ENCODE measurements around the gene NECAP2.
"Not testable (repeated sequence)": the region's sequence is repeated elsewhere in the genome, so short reads cannot be mapped to it uniquely, and the experiment has no call there.

The NECAP2 gene

DNA sequence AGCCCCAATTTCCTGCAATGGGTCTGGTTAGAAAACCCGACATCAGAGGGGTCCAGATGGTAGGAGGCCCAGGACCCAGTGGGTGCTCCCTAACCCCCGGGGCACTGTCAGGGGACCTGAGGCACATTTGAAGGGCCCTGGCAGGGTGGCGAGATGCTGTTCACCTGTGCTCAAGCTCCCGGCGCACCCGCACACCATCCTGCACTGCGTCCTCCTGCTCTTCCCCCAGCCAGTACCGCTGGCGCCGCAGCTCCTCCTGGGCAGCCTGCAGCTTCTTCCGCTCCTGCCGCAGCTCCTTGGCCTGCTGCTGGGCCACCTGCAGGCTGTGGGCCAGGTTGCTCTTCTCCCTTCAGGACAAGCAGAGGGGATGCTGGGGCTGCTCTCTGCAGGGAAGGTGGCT is 37.6 kb downstream of the NECAP2 start:
- Histone ChIP-seq H3K36me3 (ENCODE audit: insufficient read depth, insufficient read length, low read length) (peaks cover 21% of the 10 kb centered on the region), H3K9me3 (ENCODE audit: insufficient read depth, low read length) (no peaks in the 10 kb centered on the region), H3K4me1 (ENCODE audit: insufficient read depth, insufficient read length) (no peaks in the 10 kb centered on the region), H3K4me3 (ENCODE audit: insufficient read length, low read depth) (no peak overlapping the region), H3K9ac (ENCODE audit: insufficient read length, low read depth) (no peak overlapping the region), H3K27me3 (ENCODE audit: insufficient read depth, insufficient read length) (no peaks in the 10 kb centered on the region)
- no peak for DNase-seq (ENCODE audit: low read depth, low spot score)
- no peak for TF ChIP-seq SUZ12 (IDR thresholded peaks at IDR 0.05; ENCODE audit: extremely low read depth, insufficient read depth, insufficient read length)
- no peak for TF ChIP-seq ZNF274 (IDR thresholded peaks at IDR 0.05; ENCODE audit: low read depth, low read length)
- TF ChIP-seq YY1 (IDR thresholded peaks at IDR 0.05; ENCODE audit: insufficient read depth, insufficient read length), result no peak

DNA sequence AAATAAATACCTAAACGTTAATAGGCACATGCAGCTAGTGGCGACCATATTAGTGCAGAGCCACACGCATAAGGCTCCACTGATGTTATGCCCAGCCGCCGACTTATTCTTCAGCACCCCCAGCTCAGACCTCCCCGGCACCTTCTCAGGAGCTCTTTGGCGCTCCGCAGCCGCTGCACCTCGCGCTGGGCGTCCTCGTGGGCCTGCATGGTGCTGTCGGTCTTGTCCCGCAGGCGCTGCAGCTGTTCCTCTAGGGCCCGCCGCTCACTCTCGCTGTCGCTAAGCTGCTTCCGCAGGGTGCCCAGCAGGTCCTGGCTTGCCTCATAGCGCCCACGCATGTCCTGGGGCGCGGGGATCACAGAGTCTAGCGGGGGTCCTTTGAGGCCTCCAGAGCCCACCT is 42.6 kb downstream of the NECAP2 start:
- H3K4me1 ChIP-seq (ENCODE audit: insufficient read depth, insufficient read length); H3K27me3 ChIP-seq (ENCODE audit: insufficient read depth, insufficient read length); H3K9ac ChIP-seq (ENCODE audit: insufficient read length, low read depth); DNase-seq (ENCODE audit: low read depth, low spot score); H3K4me3 ChIP-seq (ENCODE audit: insufficient read length, low read depth); H3K9me3 ChIP-seq (ENCODE audit: insufficient read depth, low read length): not testable (repeated sequence)
- peaks cover 19% of the 10 kb centered on the region for H3K36me3 ChIP-seq (ENCODE audit: insufficient read depth, insufficient read length, low read length)

DNA sequence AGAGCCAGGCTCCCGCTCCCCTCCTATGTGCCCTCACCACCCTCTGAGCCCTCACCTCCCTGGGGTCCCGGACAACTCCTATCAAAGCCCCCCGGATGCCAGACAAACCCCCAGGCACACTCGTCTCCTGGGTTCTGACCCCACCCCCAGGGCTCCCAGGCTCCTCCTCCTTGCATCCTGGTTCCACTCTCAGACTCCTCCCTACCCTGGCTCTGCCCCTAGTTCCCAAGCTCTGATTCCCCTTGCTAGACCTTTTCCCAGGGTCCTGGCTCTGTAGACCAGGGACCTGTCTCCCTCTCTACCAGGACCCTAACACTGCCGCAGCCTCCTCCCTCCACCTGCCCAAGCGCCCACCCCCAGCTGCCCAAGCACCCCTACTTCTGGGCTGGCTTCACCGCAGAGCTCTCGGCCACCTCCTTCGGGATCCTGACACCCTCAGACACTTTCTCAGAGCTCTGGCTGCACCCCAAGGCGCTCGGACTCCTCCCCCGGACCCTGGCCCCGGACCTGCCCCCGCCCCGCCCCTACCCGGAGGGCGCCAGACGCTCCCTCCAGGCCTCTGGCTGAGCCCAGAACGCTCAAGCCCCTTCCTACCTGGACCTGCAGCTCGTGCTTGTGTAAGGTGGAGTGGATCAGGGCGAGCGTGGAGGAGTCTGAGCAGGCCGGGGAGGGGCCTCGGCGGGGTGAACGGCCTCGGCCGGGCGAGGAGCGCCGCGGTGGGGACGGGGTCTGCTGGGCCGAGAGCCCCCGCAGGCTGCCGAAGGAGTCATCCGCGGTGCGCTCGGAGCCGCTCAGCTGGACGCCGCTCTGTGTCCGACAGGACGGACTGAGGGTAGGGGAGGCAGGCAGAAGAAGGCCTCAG is 43.3 kb downstream of the NECAP2 start:
- H3K27me3 ChIP-seq (ENCODE audit: insufficient read depth, insufficient read length); DNase-seq (ENCODE audit: low read depth, low spot score): not testable (repeated sequence)
- peaks cover 14% of the 10 kb centered on the region for H3K36me3 ChIP-seq (ENCODE audit: insufficient read depth, insufficient read length, low read length)

DNA sequence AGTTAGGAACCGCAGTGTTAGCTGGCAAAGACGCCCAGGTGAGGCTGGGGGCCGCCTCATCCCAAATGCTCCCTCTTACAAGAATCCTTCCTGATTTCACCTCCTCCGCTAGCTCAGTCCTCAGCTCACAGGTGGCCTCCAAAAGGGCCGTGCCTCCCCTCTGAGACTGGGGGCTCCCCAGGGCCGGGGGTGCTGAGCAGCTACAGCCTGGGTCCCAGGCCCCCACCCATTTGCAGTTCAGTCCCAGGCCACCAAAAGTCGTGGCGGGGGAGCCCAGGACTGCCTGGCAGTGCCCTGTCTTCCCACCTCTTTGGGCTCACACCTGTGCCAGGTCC is 43.9 kb downstream of the NECAP2 start:
- H3K9ac ChIP-seq (ENCODE audit: insufficient read length, low read depth), result no peak overlapping the region

More for the DNA sequence above, 43.3 kb downstream of the NECAP2 start:
- not testable (repeated sequence) for H3K9ac ChIP-seq (ENCODE audit: insufficient read length, low read depth); H3K9me3 ChIP-seq (ENCODE audit: insufficient read depth, low read length); H3K4me3 ChIP-seq (ENCODE audit: insufficient read length, low read depth); H3K4me1 ChIP-seq (ENCODE audit: insufficient read depth, insufficient read length)

DNA sequence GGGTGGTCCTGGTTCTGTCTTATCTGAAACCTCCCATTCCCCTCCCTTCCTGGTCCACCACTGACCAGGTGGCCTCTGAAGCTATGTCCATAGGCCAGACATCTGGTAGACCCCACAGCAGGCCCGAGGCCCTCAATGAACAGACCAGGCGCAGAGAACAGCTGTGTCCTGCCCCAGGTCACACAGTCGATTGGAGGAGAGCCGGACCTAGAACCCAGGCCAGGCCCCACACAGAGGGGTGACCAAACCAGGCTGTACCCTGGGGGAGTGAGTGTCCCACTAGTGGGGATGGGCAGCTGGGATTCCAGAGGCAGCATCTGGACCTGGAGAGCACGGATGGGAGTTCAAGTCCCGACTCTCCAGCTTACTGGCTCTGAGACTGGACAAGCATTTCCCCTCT is 44.4 kb downstream of the NECAP2 start:
- no peak overlapping the region for H3K9ac ChIP-seq (ENCODE audit: insufficient read length, low read depth)
- TF ChIP-seq YY1 (IDR thresholded peaks at IDR 0.05; ENCODE audit: insufficient read depth, insufficient read length) (no peak), ZNF274 (IDR thresholded peaks at IDR 0.05; ENCODE audit: low read depth, low read length) (no peak), SUZ12 (IDR thresholded peaks at IDR 0.05; ENCODE audit: extremely low read depth, insufficient read depth, insufficient read length) (no peak)
- peaks cover 20% of the 10 kb centered on the region for H3K36me3 ChIP-seq (ENCODE audit: insufficient read depth, insufficient read length, low read length)
- no peak overlapping the region for H3K4me3 ChIP-seq (ENCODE audit: insufficient read length, low read depth)
- no peaks in the 10 kb centered on the region for H3K27me3 ChIP-seq (ENCODE audit: insufficient read depth, insufficient read length)
- H3K4me1 ChIP-seq (ENCODE audit: insufficient read depth, insufficient read length), result no peaks in the 10 kb centered on the region
- DNase-seq (ENCODE audit: low read depth, low spot score), result no peak
- no peaks in the 10 kb centered on the region for H3K9me3 ChIP-seq (ENCODE audit: insufficient read depth, low read length)

More for the DNA sequence above, 43.9 kb downstream of the NECAP2 start:
- no peak overlapping the region for H3K4me3 ChIP-seq (ENCODE audit: insufficient read length, low read depth)
- TF ChIP-seq ZNF274 (IDR thresholded peaks at IDR 0.05; ENCODE audit: low read depth, low read length) (no peak), SUZ12 (IDR thresholded peaks at IDR 0.05; ENCODE audit: extremely low read depth, insufficient read depth, insufficient read length) (no peak), YY1 (IDR thresholded peaks at IDR 0.05; ENCODE audit: insufficient read depth, insufficient read length) (no peak)
- H3K4me1 ChIP-seq (ENCODE audit: insufficient read depth, insufficient read length), result no peaks in the 10 kb centered on the region
- DNase-seq (ENCODE audit: low read depth, low spot score), result no peak
- no peaks in the 10 kb centered on the region for H3K9me3 ChIP-seq (ENCODE audit: insufficient read depth, low read length)
- H3K27me3 ChIP-seq (ENCODE audit: insufficient read depth, insufficient read length), result no peaks in the 10 kb centered on the region
- peaks cover 17% of the 10 kb centered on the region for H3K36me3 ChIP-seq (ENCODE audit: insufficient read depth, insufficient read length, low read length)

DNA sequence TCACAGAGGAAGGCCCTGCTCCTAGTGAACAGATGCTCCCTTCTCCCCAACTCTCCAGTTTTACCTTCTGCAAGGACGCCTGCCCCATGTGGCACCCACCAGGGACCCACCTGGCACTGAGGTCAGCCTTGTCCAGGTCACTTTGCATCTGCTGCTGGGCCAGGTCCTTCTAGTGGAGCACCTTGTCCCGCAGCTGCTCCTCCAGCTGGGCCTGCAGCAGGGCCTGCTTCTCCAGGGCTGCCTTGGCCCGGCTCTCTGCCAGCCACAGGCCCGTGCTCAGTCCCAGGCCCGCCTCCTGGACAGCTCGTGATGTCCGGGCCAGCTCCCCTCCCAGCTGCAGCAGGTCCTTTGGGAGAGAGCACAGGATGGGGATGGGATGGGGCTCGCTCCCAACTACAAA is 45.8 kb downstream of the NECAP2 start:
- not testable (repeated sequence) for H3K4me1 ChIP-seq (ENCODE audit: insufficient read depth, insufficient read length); H3K4me3 ChIP-seq (ENCODE audit: insufficient read length, low read depth); H3K9me3 ChIP-seq (ENCODE audit: insufficient read depth, low read length); DNase-seq (ENCODE audit: low read depth, low spot score); H3K27me3 ChIP-seq (ENCODE audit: insufficient read depth, insufficient read length); H3K9ac ChIP-seq (ENCODE audit: insufficient read length, low read depth)
- H3K36me3 ChIP-seq (ENCODE audit: insufficient read depth, insufficient read length, low read length), result peaks cover 15% of the 10 kb centered on the region

DNA sequence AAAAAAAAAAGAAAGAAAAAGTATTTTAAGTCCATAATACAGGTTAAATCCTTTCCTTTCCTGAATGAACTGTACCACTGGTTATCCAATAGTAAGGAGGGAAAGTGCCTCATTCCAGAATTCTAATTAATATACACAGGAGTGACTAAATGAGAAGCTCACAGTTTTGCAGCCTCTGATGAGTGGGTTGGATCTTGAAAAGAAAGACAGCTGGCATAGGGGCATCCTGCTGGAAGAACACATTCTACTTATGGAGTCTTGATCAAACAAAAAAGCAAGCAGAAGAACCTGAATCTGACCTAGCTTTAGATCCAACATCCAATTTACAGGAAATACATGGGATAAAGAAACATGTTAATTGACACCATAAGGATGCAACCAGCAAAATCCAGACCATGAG is 46.5 kb downstream of the NECAP2 start:
- not testable (repeated sequence) for H3K27me3 ChIP-seq (ENCODE audit: insufficient read depth, insufficient read length); H3K4me1 ChIP-seq (ENCODE audit: insufficient read depth, insufficient read length); H3K9me3 ChIP-seq (ENCODE audit: insufficient read depth, low read length); DNase-seq (ENCODE audit: low read depth, low spot score); H3K9ac ChIP-seq (ENCODE audit: insufficient read length, low read depth); H3K4me3 ChIP-seq (ENCODE audit: insufficient read length, low read depth)
- peaks cover 15% of the 10 kb centered on the region for H3K36me3 ChIP-seq (ENCODE audit: insufficient read depth, insufficient read length, low read length)

DNA sequence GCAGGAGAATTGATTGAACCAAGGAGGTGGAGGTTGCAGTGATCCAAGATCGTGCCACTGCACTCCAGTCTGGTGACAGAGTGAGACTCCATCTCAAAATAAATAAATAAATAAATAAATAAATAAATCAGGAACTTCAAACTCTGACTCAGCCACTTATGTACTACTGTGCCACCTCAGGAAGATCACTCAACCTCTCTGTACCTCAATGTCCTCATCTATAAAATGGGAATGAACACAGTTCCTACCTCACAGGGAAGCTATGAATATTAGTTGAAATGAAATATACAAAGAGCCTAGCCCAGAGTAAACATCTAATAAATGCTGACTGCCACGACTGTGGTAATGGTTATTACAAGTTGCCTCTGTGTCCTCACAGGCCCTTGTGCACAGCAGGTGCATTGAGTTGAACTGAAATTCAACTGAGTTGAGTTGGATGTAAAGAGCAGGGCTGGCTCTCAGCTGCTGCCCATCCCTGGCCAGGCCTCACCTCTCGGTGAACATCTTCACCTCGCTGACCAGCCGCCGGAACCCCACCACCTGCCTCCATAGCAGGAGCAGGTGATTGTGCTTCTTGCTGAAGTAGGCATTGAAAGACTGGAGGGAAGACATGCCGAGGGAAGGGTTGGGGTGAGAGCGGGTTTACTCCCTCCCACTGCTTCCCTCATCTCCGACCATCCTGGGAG is 48.8 kb downstream of the NECAP2 start:
- DNase-seq (ENCODE audit: low read depth, low spot score); H3K9ac ChIP-seq (ENCODE audit: insufficient read length, low read depth); H3K4me3 ChIP-seq (ENCODE audit: insufficient read length, low read depth); H3K4me1 ChIP-seq (ENCODE audit: insufficient read depth, insufficient read length); H3K9me3 ChIP-seq (ENCODE audit: insufficient read depth, low read length); H3K27me3 ChIP-seq (ENCODE audit: insufficient read depth, insufficient read length): not testable (repeated sequence)
- H3K36me3 ChIP-seq (ENCODE audit: insufficient read depth, insufficient read length, low read length), result peaks cover 12% of the 10 kb centered on the region

Measured in NT2/D1 (cell line).